ENCODE measurements around the gene SMIM24. TPM values are rescaled to one million over a fixed set of nuclear protein-coding genes. Genes with fewer than 3 reads are reported as not detected.

The SMIM24 gene
- total RNA-seq, 1 donor from 2014 or later = 1.4 TPM

DNA sequence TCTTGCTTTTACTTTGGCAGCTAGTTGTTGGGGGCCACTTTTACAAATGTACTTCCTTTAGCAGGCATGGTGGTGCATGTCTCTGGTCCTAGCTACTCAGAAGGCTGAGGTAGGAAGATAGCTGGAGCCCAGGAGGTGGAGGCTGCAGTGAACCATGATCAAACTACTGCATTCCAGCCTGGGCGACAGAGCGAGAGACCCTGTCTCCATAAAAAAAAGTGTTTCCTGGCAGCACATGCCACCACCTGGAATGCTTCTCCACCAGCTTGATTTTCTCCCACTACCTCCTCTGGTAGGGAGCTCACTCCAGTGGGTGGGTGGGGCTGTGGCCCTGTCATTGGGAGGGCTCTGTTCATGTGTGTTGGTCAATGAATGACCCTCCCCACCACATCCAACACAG is 38.3 kb upstream of the SMIM24 start:
- DNase-seq (ENCODE audit: low read depth) = no peak
- TF ChIP-seq, protein P1, sequence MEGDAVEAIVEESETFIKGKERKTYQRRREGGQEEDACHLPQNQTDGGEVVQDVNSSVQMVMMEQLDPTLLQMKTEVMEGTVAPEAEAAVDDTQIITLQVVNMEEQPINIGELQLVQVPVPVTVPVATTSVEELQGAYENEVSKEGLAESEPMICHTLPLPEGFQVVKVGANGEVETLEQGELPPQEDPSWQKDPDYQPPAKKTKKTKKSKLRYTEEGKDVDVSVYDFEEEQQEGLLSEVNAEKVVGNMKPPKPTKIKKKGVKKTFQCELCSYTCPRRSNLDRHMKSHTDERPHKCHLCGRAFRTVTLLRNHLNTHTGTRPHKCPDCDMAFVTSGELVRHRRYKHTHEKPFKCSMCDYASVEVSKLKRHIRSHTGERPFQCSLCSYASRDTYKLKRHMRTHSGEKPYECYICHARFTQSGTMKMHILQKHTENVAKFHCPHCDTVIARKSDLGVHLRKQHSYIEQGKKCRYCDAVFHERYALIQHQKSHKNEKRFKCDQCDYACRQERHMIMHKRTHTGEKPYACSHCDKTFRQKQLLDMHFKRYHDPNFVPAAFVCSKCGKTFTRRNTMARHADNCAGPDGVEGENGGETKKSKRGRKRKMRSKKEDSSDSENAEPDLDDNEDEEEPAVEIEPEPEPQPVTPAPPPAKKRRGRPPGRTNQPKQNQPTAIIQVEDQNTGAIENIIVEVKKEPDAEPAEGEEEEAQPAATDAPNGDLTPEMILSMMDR (conservative IDR thresholded peaks at IDR 0.05; ENCODE audit: low read depth, low read length) = no peak
- no peak overlapping the region for H3K4me3 ChIP-seq (ENCODE audit: low read depth, low read length)

DNA sequence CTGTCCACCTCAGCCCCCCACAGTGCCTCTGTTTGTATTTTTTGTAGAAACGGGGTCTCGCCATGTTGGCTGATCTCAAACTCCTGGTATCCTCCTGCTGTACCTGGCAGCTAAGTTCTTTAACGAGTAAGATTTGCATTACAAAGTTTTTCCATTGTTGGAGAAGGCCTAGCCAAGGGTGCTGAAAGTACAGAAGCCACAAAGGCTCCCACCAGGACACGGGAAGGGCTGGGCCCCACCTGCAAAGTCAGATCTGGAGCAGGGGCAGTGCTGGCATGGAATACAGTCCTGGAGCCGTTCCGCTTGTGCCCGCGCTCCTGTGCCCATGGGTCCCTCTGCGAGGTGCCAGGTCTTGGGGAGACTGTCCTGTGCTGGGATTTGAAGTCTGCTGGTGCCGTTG is 37.9 kb upstream of the SMIM24 start:
- DNase-seq (ENCODE audit: low read depth) = no peak
- TF ChIP-seq, protein P1 (conservative IDR thresholded peaks at IDR 0.05; ENCODE audit: low read depth, low read length) = no peak
- no peak overlapping the region for H3K4me3 ChIP-seq (ENCODE audit: low read depth, low read length)

DNA sequence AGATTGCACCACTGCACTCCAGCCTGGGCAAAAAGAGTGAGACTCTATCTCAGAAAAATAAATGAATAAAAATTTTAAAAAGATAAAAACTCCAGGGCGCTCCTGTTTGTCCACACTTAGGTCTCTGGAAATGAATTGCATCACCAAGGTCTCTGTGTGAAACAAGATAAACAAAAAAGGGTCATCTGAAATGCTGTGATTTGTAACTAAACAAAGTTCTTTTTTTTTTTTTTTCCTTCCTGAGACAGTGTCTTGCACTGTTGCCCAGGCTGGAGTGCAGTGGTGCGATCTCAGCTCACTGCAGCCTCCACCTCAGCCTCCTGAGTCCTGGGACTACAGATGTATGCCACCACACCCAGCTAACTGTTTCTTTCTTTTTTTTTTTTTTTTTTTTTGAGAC is 37.3 kb upstream of the SMIM24 start:
- TF ChIP-seq, protein P1 (conservative IDR thresholded peaks at IDR 0.05; ENCODE audit: low read depth, low read length) = no peak
- no peak for DNase-seq (ENCODE audit: low read depth)
- H3K4me3 ChIP-seq (ENCODE audit: low read depth, low read length) = no peak overlapping the region

DNA sequence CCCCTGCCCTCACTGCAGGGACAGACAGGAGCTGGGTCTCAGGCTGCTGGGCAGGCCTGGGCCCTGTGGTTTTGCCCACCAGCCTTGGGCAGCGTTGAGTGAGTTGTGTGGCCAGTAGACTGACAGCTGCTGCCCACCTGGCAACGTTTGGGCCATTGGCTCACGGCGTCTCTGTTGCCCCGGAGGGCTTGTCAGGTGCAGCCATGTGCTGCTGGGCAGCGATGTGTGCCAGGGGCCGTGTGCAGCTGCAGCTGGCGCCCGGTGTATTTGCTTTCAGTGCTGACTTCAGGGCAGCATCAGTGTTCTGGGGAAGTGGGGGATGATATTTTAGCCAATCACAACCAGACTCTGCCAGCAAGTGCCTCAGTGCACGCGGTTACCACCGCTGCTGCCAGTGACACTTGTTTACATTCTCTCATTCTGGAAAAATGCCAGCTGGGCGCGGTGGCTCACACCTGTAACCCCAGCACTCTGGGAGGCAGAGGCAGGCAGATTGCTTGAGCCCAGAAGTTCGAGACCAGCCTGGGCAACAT is 36.4 kb upstream of the SMIM24 start:
- TF ChIP-seq, protein P1 (conservative IDR thresholded peaks at IDR 0.05; ENCODE audit: low read depth, low read length) = no peak
- no peak overlapping the region for H3K4me3 ChIP-seq (ENCODE audit: low read depth, low read length)
- no peak for DNase-seq (ENCODE audit: low read depth)

DNA sequence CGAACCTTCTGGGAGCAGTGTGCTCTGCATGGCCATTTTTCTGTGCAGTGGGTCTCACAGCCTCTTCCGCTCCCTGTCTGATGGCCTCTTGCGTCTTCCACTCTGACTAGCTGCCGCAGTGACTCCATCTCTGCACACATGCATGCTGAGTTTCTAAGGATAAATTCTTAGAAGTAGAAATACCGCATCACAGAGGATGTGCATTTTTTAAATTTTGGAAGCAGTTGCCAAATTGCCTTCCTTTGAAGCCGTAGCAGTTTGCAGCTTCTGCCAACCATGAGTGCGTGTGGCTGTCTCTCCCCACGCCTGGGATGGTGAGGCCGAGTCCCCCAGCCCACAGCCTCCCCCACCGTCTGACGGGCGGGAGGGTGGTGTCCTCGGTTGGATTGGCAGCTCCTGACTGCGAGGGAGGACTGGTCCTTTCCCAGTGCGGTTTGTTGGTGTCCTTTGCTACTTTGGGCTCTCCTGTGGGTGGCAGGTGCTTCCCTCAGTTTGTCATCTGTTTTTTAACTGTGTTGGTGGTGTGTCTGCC is 35.6 kb upstream of the SMIM24 start:
- TF ChIP-seq, protein P1 (conservative IDR thresholded peaks at IDR 0.05; ENCODE audit: low read depth, low read length) = no peak
- no peak overlapping the region for H3K4me3 ChIP-seq (ENCODE audit: low read depth, low read length)
- no peak for DNase-seq (ENCODE audit: low read depth)

DNA sequence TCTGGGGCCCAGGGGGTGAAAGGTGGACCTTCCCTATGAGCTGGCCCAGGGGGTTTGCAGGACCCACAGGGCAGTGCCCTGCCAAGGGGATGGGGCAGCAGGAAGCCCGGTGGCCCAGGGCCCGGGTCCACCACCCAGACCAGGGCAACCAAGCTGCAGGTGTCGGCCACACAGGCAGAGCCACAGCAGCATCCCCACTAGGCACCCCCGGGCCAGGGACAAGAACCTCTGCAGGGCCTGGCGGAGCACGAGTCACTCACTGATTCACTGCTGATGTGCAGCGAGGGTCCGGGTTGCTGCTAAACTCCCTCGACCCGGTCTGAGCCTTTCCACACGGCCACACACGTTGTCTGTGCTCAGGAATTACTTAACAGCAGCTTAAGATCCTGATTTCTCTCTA is 34.6 kb upstream of the SMIM24 start:
- TF ChIP-seq, protein P1 (conservative IDR thresholded peaks at IDR 0.05; ENCODE audit: low read depth, low read length) = no peak
- no peak for DNase-seq (ENCODE audit: low read depth)
- no peak overlapping the region for H3K4me3 ChIP-seq (ENCODE audit: low read depth, low read length)
